HEK293 (cell line): ENCODE results near the gene ZNF507.

Source experiments
- CTCF ChIA-PET: fragments of 350-600 bp; formaldehyde crosslinking; extraction: SDS; loops from one replicate; lab custom pipeline; 2021; ENCODE audit warnings: antibody characterized with exemption; lab: Yijun Ruan, JAX
- POLR2A ChIA-PET: fragments of 300-600 bp; formaldehyde crosslinking; extraction: SDS; loops from one replicate; lab custom pipeline; 2020; ENCODE audit warnings: antibody characterized with exemption, inconsistent platforms; lab: Yijun Ruan, JAX
- H3K27ac ChIP-seq: fragments of 200-500 bp; sonication (Bioruptor generic); 2 replicates; pipeline ENCODE4 v1.5.1; 2014; ENCODE audit warnings: low read depth, low read length, control low read depth, inconsistent platforms; ENCODE audit errors: extremely low read depth
- H3K36me3 ChIP-seq, 2 experiments: fragments of 200-500 bp in 1 of 2; sonication (Bioruptor generic) in 1 of 2; 1 replicate in 1 of 2; 2 replicates in 1 of 2; pipeline ENCODE4 v1.5.1; 2014 to 2017; ENCODE audit warnings: inconsistent platforms in 2 of 2, low read length in 2 of 2; ENCODE audit not compliant: control insufficient read depth in 2 of 2, insufficient read depth in 1 of 2
- H3K4me1 ChIP-seq: fragments of 200-500 bp; sonication (Bioruptor generic); 2 replicates; pipeline ENCODE4 v1.5.1; 2014; ENCODE audit warnings: mild to moderate bottlenecking, low read length, inconsistent platforms; ENCODE audit not compliant: control insufficient read depth, insufficient read depth
- H3K4me3 ChIP-seq: 2 replicates; pipeline ENCODE4 v1.5.1; 2011; ENCODE audit warnings: low read depth, mild to moderate bottlenecking, control low read depth, low read length, moderate library complexity
- H3K9me3 ChIP-seq: fragments of 200-500 bp; sonication (Bioruptor generic); 2 replicates; pipeline ENCODE4 v1.5.1; 2014; ENCODE audit warnings: low read depth, low read length, inconsistent platforms; ENCODE audit not compliant: control insufficient read depth, insufficient read depth
- BCL11B ChIP-seq: fragments of 450-650 bp; formaldehyde crosslinking; IDR thresholded peaks from 2 replicates; pipeline ENCODE4 v1.5.1; 2016; ENCODE audit warnings: low read depth, missing biosample characterization, missing genetic modification characterization
- KLF9 ChIP-seq: fragments of 450-650 bp; formaldehyde crosslinking; IDR thresholded peaks from 2 replicates; pipeline ENCODE4 v1.5.1; 2016; ENCODE audit warnings: missing biosample characterization, missing genetic modification characterization, low read depth
- MZF1 ChIP-seq: fragments of 450-650 bp; formaldehyde crosslinking; IDR thresholded peaks from 2 replicates; pipeline ENCODE4 v1.5.1; 2017; ENCODE audit warnings: missing biosample characterization, missing genetic modification characterization, borderline replicate concordance
- PRDM10 ChIP-seq: fragments of 450-650 bp; formaldehyde crosslinking; IDR thresholded peaks from 2 replicates; pipeline ENCODE4 v1.5.1; 2016; ENCODE audit warnings: missing biosample characterization, missing genetic modification characterization
- REST ChIP-seq: fragments of 450-650 bp; formaldehyde crosslinking; IDR thresholded peaks from 2 replicates; pipeline ENCODE4 v1.5.1; 2016; ENCODE audit warnings: missing biosample characterization, missing genetic modification characterization
- ZNF114 ChIP-seq: fragments of 450-650 bp; formaldehyde crosslinking; IDR thresholded peaks from 2 replicates; pipeline ENCODE4 v1.5.0; 2017; ENCODE audit warnings: missing biosample characterization, missing genetic modification characterization
- ZNF138 ChIP-seq: fragments of 450-650 bp; formaldehyde crosslinking; IDR thresholded peaks from 2 replicates; pipeline ENCODE4 v1.5.1; 2016; ENCODE audit warnings: missing biosample characterization, missing genetic modification characterization, borderline replicate concordance
- ZNF214 ChIP-seq: fragments of 450-650 bp; formaldehyde crosslinking; IDR thresholded peaks from 2 replicates; pipeline ENCODE4 v1.5.1; 2017; ENCODE audit warnings: missing biosample characterization, mild to moderate bottlenecking, missing genetic modification characterization, borderline replicate concordance
- ZNF248 ChIP-seq: fragments of 450-650 bp; formaldehyde crosslinking; IDR thresholded peaks from 2 replicates; pipeline ENCODE4 v1.5.1; 2017; ENCODE audit warnings: missing biosample characterization, missing genetic modification characterization
- ZNF274 ChIP-seq, 2 experiments: fragments of 200-500 bp in 1 of 2; fragments of 450-650 bp in 1 of 2; sonication (Bioruptor generic) in 1 of 2; formaldehyde crosslinking in 1 of 2; IDR thresholded peaks; 2 replicates each; pipeline versions ENCODE4 v1.5.1 to v1.6.1; 2014 to 2016; ENCODE audit warnings: borderline replicate concordance in 1 of 2, inconsistent platforms in 1 of 2, low read length in 1 of 2, missing biosample characterization in 1 of 2, missing genetic modification characterization in 1 of 2
- ZNF280D ChIP-seq: fragments of 450-650 bp; formaldehyde crosslinking; IDR thresholded peaks from 2 replicates; pipeline ENCODE4 v1.5.1; 2016; ENCODE audit warnings: missing biosample characterization, missing genetic modification characterization
- ZNF514 ChIP-seq: fragments of 450-650 bp; formaldehyde crosslinking; IDR thresholded peaks from 2 replicates; pipeline ENCODE4 v1.5.1; 2016; ENCODE audit warnings: missing biosample characterization, missing genetic modification characterization
- ZNF571 ChIP-seq: fragments of 450-650 bp; formaldehyde crosslinking; IDR thresholded peaks from 2 replicates; pipeline ENCODE4 v1.5.0; 2017; ENCODE audit warnings: missing biosample characterization, missing genetic modification characterization
- ZNF600 ChIP-seq: fragments of 450-650 bp; formaldehyde crosslinking; IDR thresholded peaks from 2 replicates; pipeline ENCODE4 v1.5.1; 2016; ENCODE audit warnings: missing biosample characterization, missing genetic modification characterization
- ZNF677 ChIP-seq: fragments of 450-650 bp; IDR thresholded peaks from 2 replicates; pipeline ENCODE4 v1.5.0; 2018; ENCODE audit warnings: missing biosample characterization, mild to moderate bottlenecking, missing genetic modification characterization, moderate library complexity
- ZNF776 ChIP-seq: fragments of 450-650 bp; formaldehyde crosslinking; IDR thresholded peaks from 2 replicates; pipeline ENCODE4 v1.5.0; 2017; ENCODE audit warnings: missing biosample characterization, missing genetic modification characterization, borderline replicate concordance
- ZNF830 ChIP-seq: fragments of 450-650 bp; IDR thresholded peaks from 2 replicates; pipeline ENCODE4 v1.5.0; 2018; ENCODE audit warnings: missing biosample characterization, missing genetic modification characterization, low read depth, mild to moderate bottlenecking, moderate library complexity
- ZNF837 ChIP-seq: fragments of 450-650 bp; formaldehyde crosslinking; IDR thresholded peaks from 2 replicates; pipeline ENCODE4 v1.5.1; 2016; ENCODE audit warnings: missing biosample characterization, missing genetic modification characterization
- ZSCAN4 ChIP-seq: fragments of 450-650 bp; formaldehyde crosslinking; IDR thresholded peaks from 2 replicates; pipeline ENCODE4 v1.5.1; 2017; ENCODE audit warnings: missing biosample characterization, missing genetic modification characterization

Gene ZNF507

GRCh38 chr19:32354345-32354744, 8.9 kb downstream of the ZNF507 start:
- TF ChIP-seq KLF9 (no peak), ZNF776 (tag by site-specific recombination) (no peak), ZNF837 (tag by site-specific recombination) (no peak), ZNF248 (tag by site-specific recombination) (no peak), ZNF600 (tag by site-specific recombination) (0 out of 2 replicates have a peak, but pooled peaks have one; percentile 19), ZNF274 (IDR thresholded peaks at IDR 0.05; ENCODE audit: low read length) (no peak), ZNF274 (tag by site-specific recombination; IDR thresholded peaks at IDR 0.05; ENCODE audit: borderline replicate concordance) (no peak), REST (tag by site-specific recombination) (no peak), ZNF114 (no peak)
- ChIA-PET POLR2A (no interaction called here), CTCF (interaction anchor here (1.2 kb wide), 1 partner anchor 76 kb away, joined by 3 read pairs; no protein-coding TSS in a partner anchor)

GRCh38 chr19:32355309-32355708, 9.9 kb downstream of the ZNF507 start:
- ChIA-PET CTCF (interaction anchor here (0.6 to 2.2 kb wide), 3 partner anchors 13 to 20 kb away, joined by 3 to 11 read pairs (median 5); no protein-coding TSS in a partner anchor), POLR2A (interaction anchor here (0.5 kb wide), 1 partner anchor 30 kb away, joined by 3 read pairs; no protein-coding TSS in a partner anchor)
- TF ChIP-seq MZF1 (tag by site-specific recombination) (no peak), ZNF214 (tag by site-specific recombination) (no peak), ZNF830 (tag by site-specific recombination) (no peak), BCL11B (tag by site-specific recombination) (no peak), ZNF280D (tag by site-specific recombination) (no peak), ZNF677 (no peak), ZSCAN4 (tag by site-specific recombination) (no peak), ZNF138 (tag by site-specific recombination) (no peak), ZNF514 (tag by site-specific recombination) (no peak), ZNF571 (tag by site-specific recombination) (no peak), PRDM10 (tag by site-specific recombination) (no peak)
- peaks cover 3% of the 10 kb centered on the region for H3K4me1 ChIP-seq
- H3K27ac ChIP-seq = no peak overlapping the region
- no peak overlapping the region for H3K4me3 ChIP-seq
- H3K9me3 ChIP-seq = peaks cover 2% of the 10 kb centered on the region; the same call in 1 of the 2 replicates
- peaks cover 90 to 97% of the 10 kb centered on the region in 2 experiments for H3K36me3 ChIP-seq

More at GRCh38 chr19:32354345-32354744, 8.9 kb downstream of the ZNF507 start:
- H3K36me3 ChIP-seq = peaks cover 90 to 97% of the 10 kb centered on the region in 2 experiments
- peaks cover 2% of the 10 kb centered on the region; the same call in 1 of the 2 replicates for H3K9me3 ChIP-seq
- H3K4me3 ChIP-seq = no peak overlapping the region
- no peak overlapping the region for H3K27ac ChIP-seq
- peaks cover 12% of the 10 kb centered on the region for H3K4me1 ChIP-seq
